ENCODE measurements around the gene RPH3AL.
"Not testable (repeated sequence)": the region's sequence is repeated elsewhere in the genome, so short reads cannot be mapped to it uniquely, and the experiment has no call there.

Gene RPH3AL

DNA sequence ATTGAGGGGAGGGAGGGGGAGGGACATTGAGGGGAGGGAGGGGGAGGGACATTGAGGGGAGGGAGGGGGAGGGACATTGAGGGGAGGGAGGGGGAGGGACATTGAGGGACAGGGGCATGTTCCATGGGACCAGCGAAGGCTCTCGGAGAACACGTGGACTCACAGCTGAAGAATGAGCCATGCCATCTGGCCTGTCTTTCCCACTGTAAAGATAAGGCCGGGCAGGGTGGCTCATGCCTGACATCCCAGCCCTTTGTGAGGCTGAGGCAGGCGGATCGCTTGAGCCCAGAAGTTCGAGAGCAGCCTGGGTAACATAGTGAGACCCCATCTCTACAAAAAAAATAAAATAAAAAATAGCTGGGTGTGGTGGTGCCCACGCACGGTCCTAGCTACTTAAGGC is 32.5 kb downstream of the RPH3AL start:
- Histone ChIP-seq H4K8ac (ENCODE audit: low read depth, low read length) (no peak overlapping the region), H3K18ac (ENCODE audit: low read length) (no peak overlapping the region), H3K4me2 (ENCODE audit: low read length) (no peak overlapping the region), H3K36me3 (ENCODE audit: control insufficient read depth, insufficient read depth, low read length) (no peaks in the 10 kb centered on the region), H3K4ac (ENCODE audit: low read depth, low read length) (no peak overlapping the region), H3K4me1 (ENCODE audit: control insufficient read depth, low read depth, low read length) (no peaks in the 10 kb centered on the region), H4K5ac (ENCODE audit: low read length) (no peak overlapping the region), H2BK5ac (ENCODE audit: low read length) (no peak overlapping the region), H3K9ac (ENCODE audit: low read length) (no peak overlapping the region), H3K56ac (ENCODE audit: low read length) (no peak overlapping the region), H3K79me1 (ENCODE audit: low read length) (no peaks in the 10 kb centered on the region), H3K79me2 (ENCODE audit: control insufficient read depth, insufficient read depth, low read length) (no peaks in the 10 kb centered on the region), H3K27me3 (ENCODE audit: insufficient read depth, low read length, poor library complexity) (no peaks in the 10 kb centered on the region), H2BK15ac (replicated peaks; ENCODE audit: low read depth) (no peak overlapping the region), H2BK120ac (ENCODE audit: low read depth, low read length) (no peak overlapping the region), H2AK5ac (ENCODE audit: low read length) (no peak overlapping the region), H3K23ac (ENCODE audit: low read length) (no peak overlapping the region), H3K27ac (ENCODE audit: low read depth, low read length) (no peak overlapping the region), H3K4me3 (ENCODE audit: low read length) (no peak overlapping the region)
- no CpG with 5 or more reads among the region's 9 CpGs for WGBS (ENCODE audit: extremely low coverage, insufficient coverage, low lambda C conversion rate)
- DNase-seq = no peak

GRCh38 chr17:319266-319665 is 33.3 kb downstream of the RPH3AL start:
- Histone ChIP-seq H4K8ac (ENCODE audit: low read depth, low read length) (no peak overlapping the region), H3K18ac (ENCODE audit: low read length) (no peak overlapping the region), H2BK120ac (ENCODE audit: low read depth, low read length) (no peak overlapping the region), H3K9ac (ENCODE audit: low read length) (no peak overlapping the region), H3K4me3 (ENCODE audit: low read length) (no peak overlapping the region), H3K79me2 (ENCODE audit: control insufficient read depth, insufficient read depth, low read length) (no peaks in the 10 kb centered on the region), H3K56ac (ENCODE audit: low read length) (no peak overlapping the region), H2AK5ac (ENCODE audit: low read length) (no peak overlapping the region), H2BK15ac (replicated peaks; ENCODE audit: low read depth) (no peak overlapping the region), H3K4me1 (ENCODE audit: control insufficient read depth, low read depth, low read length) (no peaks in the 10 kb centered on the region), H3K79me1 (ENCODE audit: low read length) (no peaks in the 10 kb centered on the region), H4K5ac (ENCODE audit: low read length) (no peak overlapping the region), H2BK5ac (ENCODE audit: low read length) (no peak overlapping the region), H3K27me3 (ENCODE audit: insufficient read depth, low read length, poor library complexity) (no peaks in the 10 kb centered on the region), H3K27ac (ENCODE audit: low read depth, low read length) (no peak overlapping the region), H3K4ac (ENCODE audit: low read depth, low read length) (no peak overlapping the region), H3K23ac (ENCODE audit: low read length) (no peak overlapping the region), H3K4me2 (ENCODE audit: low read length) (no peak overlapping the region), H3K36me3 (ENCODE audit: control insufficient read depth, insufficient read depth, low read length) (no peaks in the 10 kb centered on the region)
- WGBS (ENCODE audit: extremely low coverage, insufficient coverage, low lambda C conversion rate) = no CpG with 5 or more reads among the region's 12 CpGs
- no peak for DNase-seq

DNA sequence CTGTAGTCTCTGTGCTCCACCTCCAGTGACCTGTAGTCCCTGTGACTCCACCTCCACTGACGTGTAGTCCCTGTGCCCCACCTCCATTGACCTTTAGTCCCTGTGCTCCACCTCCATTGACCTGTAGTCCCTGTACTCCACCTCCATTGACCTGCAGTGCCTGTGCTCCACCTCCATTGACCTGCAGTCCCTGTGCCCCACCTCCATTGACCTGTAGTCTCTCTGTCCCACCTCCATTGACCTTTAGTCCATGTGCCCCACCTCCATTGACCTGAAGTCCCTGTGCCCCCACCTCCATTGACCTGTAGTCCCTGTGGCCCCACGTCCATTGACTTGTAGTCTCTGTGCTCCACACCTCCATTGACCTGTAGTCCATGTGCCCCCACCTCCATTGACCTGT is 35.5 kb downstream of the RPH3AL start:
- not testable (repeated sequence) for H4K8ac ChIP-seq (ENCODE audit: low read depth, low read length); H3K27ac ChIP-seq (ENCODE audit: low read depth, low read length); H2BK15ac ChIP-seq (replicated peaks; ENCODE audit: low read depth); H3K23ac ChIP-seq (ENCODE audit: low read length); H3K27me3 ChIP-seq (ENCODE audit: insufficient read depth, low read length, poor library complexity); H3K4me1 ChIP-seq (ENCODE audit: control insufficient read depth, low read depth, low read length); H3K4ac ChIP-seq (ENCODE audit: low read depth, low read length); H3K9ac ChIP-seq (ENCODE audit: low read length); H3K79me1 ChIP-seq (ENCODE audit: low read length); H2BK120ac ChIP-seq (ENCODE audit: low read depth, low read length); H3K36me3 ChIP-seq (ENCODE audit: control insufficient read depth, insufficient read depth, low read length); H3K4me3 ChIP-seq (ENCODE audit: low read length); H3K79me2 ChIP-seq (ENCODE audit: control insufficient read depth, insufficient read depth, low read length); H2BK5ac ChIP-seq (ENCODE audit: low read length); H3K18ac ChIP-seq (ENCODE audit: low read length); H4K5ac ChIP-seq (ENCODE audit: low read length); H3K4me2 ChIP-seq (ENCODE audit: low read length); H2AK5ac ChIP-seq (ENCODE audit: low read length); DNase-seq; H3K56ac ChIP-seq (ENCODE audit: low read length)
- no CpG with 5 or more reads among the region's 2 CpGs for WGBS (ENCODE audit: extremely low coverage, insufficient coverage, low lambda C conversion rate)

DNA sequence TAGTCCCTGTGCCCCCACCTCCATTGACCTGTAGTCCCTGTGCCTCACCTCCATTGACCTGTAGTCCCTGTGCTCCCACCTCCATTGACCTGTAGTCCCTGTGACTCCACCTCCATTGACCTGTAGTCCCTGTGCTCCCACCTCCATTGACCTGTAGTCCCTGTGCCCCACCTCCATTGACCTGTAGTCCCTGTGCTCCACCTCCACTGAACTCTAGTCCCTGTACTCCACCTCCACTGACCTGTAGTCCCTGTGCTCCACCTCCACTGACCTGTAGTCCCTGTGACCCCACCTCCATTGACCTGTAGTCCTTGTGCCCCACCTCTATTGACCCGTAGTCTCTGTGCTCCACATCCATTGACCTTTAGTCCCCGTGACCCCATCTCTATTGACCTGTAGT is 37.2 kb downstream of the RPH3AL start:
- not testable (repeated sequence) for H4K5ac ChIP-seq (ENCODE audit: low read length); H3K27me3 ChIP-seq (ENCODE audit: insufficient read depth, low read length, poor library complexity); H3K36me3 ChIP-seq (ENCODE audit: control insufficient read depth, insufficient read depth, low read length); DNase-seq; H3K56ac ChIP-seq (ENCODE audit: low read length); H3K4ac ChIP-seq (ENCODE audit: low read depth, low read length); H3K4me3 ChIP-seq (ENCODE audit: low read length); H3K79me2 ChIP-seq (ENCODE audit: control insufficient read depth, insufficient read depth, low read length); H2AK5ac ChIP-seq (ENCODE audit: low read length); H3K27ac ChIP-seq (ENCODE audit: low read depth, low read length); H3K4me1 ChIP-seq (ENCODE audit: control insufficient read depth, low read depth, low read length); H2BK15ac ChIP-seq (replicated peaks; ENCODE audit: low read depth); H3K9ac ChIP-seq (ENCODE audit: low read length); H3K23ac ChIP-seq (ENCODE audit: low read length); H2BK120ac ChIP-seq (ENCODE audit: low read depth, low read length); H2BK5ac ChIP-seq (ENCODE audit: low read length); H3K79me1 ChIP-seq (ENCODE audit: low read length); H3K4me2 ChIP-seq (ENCODE audit: low read length); H4K8ac ChIP-seq (ENCODE audit: low read depth, low read length); H3K18ac ChIP-seq (ENCODE audit: low read length)
- no CpG with 5 or more reads among the region's 2 CpGs for WGBS (ENCODE audit: extremely low coverage, insufficient coverage, low lambda C conversion rate)

DNA sequence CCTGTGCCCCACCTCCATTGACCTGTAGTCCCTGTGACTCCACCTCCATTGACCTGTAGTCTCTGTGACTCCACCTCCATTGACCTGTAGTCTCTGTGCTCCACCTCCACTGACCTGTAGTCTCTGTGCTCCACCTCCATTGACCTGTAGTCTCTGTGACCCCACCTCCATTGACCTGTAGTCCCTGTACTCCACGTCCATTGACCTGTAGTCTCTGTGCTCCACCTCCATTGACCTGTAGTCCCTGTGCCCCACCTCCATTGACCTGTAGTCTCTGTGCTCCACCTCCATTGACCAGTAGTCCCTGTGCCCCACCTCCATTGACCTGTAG is 38.0 kb downstream of the RPH3AL start:
- H4K5ac ChIP-seq (ENCODE audit: low read length); H3K27ac ChIP-seq (ENCODE audit: low read depth, low read length); H3K4me3 ChIP-seq (ENCODE audit: low read length); H4K8ac ChIP-seq (ENCODE audit: low read depth, low read length); H3K9ac ChIP-seq (ENCODE audit: low read length); H3K36me3 ChIP-seq (ENCODE audit: control insufficient read depth, insufficient read depth, low read length); H2BK15ac ChIP-seq (replicated peaks; ENCODE audit: low read depth); H2BK120ac ChIP-seq (ENCODE audit: low read depth, low read length); H3K79me1 ChIP-seq (ENCODE audit: low read length); H3K56ac ChIP-seq (ENCODE audit: low read length); H2BK5ac ChIP-seq (ENCODE audit: low read length); H3K4me1 ChIP-seq (ENCODE audit: control insufficient read depth, low read depth, low read length); H3K4me2 ChIP-seq (ENCODE audit: low read length); H3K79me2 ChIP-seq (ENCODE audit: control insufficient read depth, insufficient read depth, low read length); H2AK5ac ChIP-seq (ENCODE audit: low read length); DNase-seq; H3K23ac ChIP-seq (ENCODE audit: low read length); H3K27me3 ChIP-seq (ENCODE audit: insufficient read depth, low read length, poor library complexity); H3K4ac ChIP-seq (ENCODE audit: low read depth, low read length); H3K18ac ChIP-seq (ENCODE audit: low read length): not testable (repeated sequence)
- WGBS (ENCODE audit: extremely low coverage, insufficient coverage, low lambda C conversion rate) = no CpG with 5 or more reads among the region's 1 CpG

DNA sequence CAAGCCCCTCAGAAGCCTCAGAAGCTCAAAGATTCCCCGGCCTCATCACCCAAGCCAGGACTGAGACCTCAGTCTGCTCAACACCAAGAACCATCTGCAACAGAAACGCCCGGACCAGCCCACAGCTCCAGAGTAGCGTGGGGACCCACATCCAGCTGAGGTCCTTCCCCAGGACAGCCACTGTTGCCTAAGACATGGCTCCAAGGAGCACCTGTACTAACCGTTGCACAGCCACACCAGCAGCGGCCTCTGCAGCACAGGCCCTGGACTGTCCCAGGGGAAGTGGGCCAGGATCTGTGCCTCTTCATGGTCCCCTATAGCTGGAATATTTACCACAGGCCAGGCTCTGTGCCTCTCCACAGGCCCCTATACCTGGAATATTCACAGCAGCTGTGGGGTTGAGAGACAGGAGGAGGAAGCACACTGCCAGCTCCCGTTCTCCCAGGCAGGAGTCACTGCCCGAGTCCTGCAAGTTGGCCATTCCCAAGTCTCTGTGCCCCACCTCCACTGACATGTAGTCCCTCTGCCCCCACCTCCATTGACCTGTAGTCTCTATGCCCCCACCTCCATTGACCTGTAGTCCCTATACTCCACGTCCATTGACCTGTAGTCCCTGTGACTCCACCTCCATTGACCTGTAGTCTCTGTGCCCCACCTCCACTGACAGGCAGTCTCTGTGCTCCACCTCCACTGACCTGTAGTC is 38.5 kb downstream of the RPH3AL start:
- WGBS (ENCODE audit: extremely low coverage, insufficient coverage, low lambda C conversion rate) = no CpG with 5 or more reads among the region's 9 CpGs

More for the DNA sequence above, 38.5 kb downstream of the RPH3AL start:
- no peaks in the 10 kb centered on the region for H3K4me1 ChIP-seq (ENCODE audit: control insufficient read depth, low read depth, low read length)
- no peaks in the 10 kb centered on the region for H3K27me3 ChIP-seq (ENCODE audit: insufficient read depth, low read length, poor library complexity)
- no peak overlapping the region for H3K27ac ChIP-seq (ENCODE audit: low read depth, low read length)
- no peak overlapping the region for H2BK15ac ChIP-seq (replicated peaks; ENCODE audit: low read depth)
- H2AK5ac ChIP-seq (ENCODE audit: low read length) = no peak overlapping the region
- H3K79me1 ChIP-seq (ENCODE audit: low read length) = no peaks in the 10 kb centered on the region
- H3K56ac ChIP-seq (ENCODE audit: low read length) = no peak overlapping the region
- no peak overlapping the region for H2BK5ac ChIP-seq (ENCODE audit: low read length)
- no peak for DNase-seq
- no peak overlapping the region for H3K18ac ChIP-seq (ENCODE audit: low read length)
- H3K79me2 ChIP-seq (ENCODE audit: control insufficient read depth, insufficient read depth, low read length) = no peaks in the 10 kb centered on the region
- H4K8ac ChIP-seq (ENCODE audit: low read depth, low read length) = no peak overlapping the region
- no peak overlapping the region for H3K4ac ChIP-seq (ENCODE audit: low read depth, low read length)
- H3K36me3 ChIP-seq (ENCODE audit: control insufficient read depth, insufficient read depth, low read length) = no peaks in the 10 kb centered on the region
- no peak overlapping the region for H3K23ac ChIP-seq (ENCODE audit: low read length)
- no peak overlapping the region for H3K9ac ChIP-seq (ENCODE audit: low read length)
- no peak overlapping the region for H2BK120ac ChIP-seq (ENCODE audit: low read depth, low read length)
- no peak overlapping the region for H3K4me3 ChIP-seq (ENCODE audit: low read length)
- H4K5ac ChIP-seq (ENCODE audit: low read length) = no peak overlapping the region
- H3K4me2 ChIP-seq (ENCODE audit: low read length) = no peak overlapping the region
